NCI-H1092 (cell line): ENCODE measurements around the gene FBN2.
A peak's percentile ranks its signal among the peaks of the same experiment; 100 is the strongest.
"Not testable (repeated sequence)": the region's sequence is repeated elsewhere in the genome, so short reads cannot be mapped to it uniquely, and the experiment has no call there.

Source experiments
- DNase-seq: peaks from one replicate; lab custom pipeline; 2025; lab: John Stamatoyannopoulos, UW

FBN2 gene

GRCh38 chr5:128358826-128359225 is 179.2 kb downstream of the FBN2 start:
- no peak for DNase-seq

DNA sequence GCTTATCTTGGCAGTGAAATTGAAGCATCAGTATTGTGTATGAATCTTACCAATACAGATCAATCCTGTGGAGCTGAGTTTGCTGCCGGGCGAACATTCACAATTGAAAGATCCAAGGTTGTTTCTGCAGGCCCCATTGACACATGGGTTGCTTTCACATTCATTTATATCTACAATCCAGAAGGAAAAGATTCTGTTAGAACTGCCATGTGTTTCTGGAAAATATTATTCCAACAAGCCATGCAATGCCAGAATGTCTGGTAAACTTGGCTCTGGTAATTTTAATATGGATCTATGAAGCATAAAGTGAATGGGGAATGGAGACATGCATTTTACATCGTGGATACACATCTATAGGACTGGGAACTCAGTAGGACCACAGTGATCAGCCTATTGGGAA is 180.8 kb downstream of the FBN2 start:
- DNase-seq, result no peak

- DNase-seq, result no peak
Measured at GRCh38 chr5:128355961-128356360, 182.1 kb downstream of the FBN2 start.

DNA sequence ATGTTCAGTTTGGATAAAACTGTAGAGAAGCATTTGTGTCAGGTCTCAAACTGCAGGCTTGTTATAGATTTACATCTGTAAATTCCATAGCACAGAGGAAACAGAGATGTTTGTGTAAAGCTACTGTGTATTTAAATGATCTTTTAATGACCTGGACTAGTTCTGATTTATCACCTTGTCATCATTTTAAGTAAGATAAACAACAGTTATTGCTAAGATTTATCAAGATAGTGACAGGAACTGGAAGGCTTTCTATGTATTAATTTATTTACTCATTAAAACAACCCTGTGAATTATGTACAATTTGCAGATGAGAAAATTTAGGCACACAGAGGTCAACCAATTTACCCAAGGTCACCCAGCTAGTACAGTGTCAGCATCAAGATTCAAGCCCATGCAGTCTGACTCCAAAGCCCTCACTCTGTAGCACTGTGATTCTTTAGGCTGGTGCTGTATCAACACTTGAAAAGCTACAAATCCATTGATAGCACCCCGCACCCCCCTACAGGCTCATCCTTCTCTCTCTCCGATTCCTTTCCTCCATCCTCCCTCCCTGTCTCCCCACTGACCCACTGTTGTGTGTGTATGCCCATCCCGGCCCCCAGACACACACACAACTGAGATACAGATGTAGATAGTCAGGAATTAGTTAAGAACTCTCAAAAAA is 184.5 kb downstream of the FBN2 start:
- DNase-seq, result no peak

- no peak for DNase-seq
Measured at GRCh38 chr5:128350705-128351104, 187.3 kb downstream of the FBN2 start.

DNA sequence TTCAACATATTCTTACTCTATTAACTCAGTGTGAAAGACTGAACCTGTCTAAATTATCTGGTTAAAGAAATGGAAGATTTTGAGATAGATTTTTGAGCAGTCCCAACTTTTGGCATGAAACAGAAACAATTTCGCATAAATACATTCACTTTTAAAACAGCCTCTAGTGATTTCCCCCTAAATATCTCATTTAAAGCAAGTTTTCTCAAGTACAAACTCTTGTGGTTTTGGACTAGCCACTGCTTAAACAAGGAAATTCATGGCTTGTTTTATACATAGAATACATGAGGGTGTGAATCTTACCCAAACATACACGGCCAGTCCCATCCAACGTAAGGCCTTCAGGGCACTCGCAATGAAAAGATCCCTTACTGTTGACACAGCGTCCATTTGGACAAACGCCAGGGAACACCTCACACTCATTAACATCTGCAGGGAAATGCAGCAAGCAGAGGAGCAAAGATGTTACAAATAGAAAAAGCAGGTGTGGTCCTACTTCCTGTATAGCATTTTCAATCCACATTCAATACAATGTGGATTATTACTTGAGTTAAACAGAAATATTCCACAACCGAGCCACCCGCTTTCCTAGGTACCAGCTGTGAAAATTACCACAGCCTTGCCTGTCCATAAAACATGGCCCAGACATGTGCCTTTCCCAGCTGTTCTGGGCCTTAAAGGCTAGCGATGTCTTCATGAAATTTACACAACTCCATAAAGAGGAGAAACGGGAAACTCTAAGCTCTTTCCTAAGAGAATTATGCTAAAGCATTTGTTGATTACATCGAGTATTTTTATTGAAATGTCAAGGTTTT is 188.8 kb downstream of the FBN2 start:
- peak; percentile 61 for DNase-seq

DNA sequence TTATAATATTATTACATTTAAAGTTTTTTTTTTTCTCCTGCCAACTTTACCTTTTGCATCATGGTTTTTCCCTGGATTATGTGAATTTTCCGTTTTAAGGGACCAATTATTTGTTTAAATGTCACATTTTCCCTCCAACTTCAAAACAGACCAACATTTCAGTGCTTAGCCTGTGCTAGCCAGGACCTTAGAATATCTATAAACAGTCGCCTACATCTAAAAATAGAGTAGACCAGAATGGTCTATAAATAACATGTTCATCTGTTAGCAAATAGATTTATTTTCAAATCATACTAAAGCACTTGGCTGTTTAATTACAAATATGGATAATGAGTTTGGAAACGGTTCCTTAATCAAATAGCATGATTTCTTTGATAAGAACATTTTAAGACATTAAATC is 192.0 kb downstream of the FBN2 start:
- no peak for DNase-seq

DNA sequence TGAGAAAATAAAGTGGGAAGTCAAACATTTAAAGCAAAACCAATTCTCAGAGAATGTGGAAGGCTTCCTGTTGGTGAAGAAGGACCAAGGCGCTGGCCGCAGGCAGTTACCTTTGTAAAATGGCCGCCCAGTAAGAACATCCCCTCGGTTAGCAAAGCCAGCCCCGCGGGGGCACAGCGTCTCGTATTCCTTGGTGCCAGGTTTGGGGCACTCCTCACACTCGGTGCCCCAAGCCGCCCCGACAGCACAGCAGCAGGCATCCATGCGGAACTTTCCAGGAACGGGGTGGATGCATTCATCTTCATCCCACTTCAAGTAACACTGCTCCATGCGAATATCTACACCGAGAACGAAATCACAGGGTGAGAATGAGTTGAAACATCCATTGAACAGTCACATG is 192.8 kb downstream of the FBN2 start:
- no peak for DNase-seq

- DNase-seq, result no peak
Measured at GRCh38 chr5:128343168-128343567, 194.9 kb downstream of the FBN2 start.

DNA sequence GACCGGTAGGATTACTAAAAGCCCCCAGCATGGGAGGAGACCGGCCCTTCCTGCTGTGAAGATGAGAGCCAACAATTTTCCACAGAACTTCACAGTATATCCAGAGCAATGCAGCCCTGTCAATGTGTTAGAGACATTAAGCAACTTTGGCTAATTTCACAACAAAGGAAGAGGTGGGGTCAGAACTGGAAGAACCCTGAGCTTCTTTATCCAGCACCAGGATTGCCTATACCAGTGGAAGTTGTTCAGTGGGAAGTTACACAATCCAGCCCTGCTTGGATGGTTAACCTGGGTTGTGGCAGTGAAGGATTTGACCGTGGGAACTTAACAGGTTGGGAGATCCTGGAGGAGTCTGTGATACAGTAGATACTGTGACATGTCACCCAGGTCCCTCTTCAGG is 197.0 kb downstream of the FBN2 start:
- DNase-seq, result no peak

GRCh38 chr5:128340648-128341047 is 197.4 kb downstream of the FBN2 start:
- no peak for DNase-seq

DNA sequence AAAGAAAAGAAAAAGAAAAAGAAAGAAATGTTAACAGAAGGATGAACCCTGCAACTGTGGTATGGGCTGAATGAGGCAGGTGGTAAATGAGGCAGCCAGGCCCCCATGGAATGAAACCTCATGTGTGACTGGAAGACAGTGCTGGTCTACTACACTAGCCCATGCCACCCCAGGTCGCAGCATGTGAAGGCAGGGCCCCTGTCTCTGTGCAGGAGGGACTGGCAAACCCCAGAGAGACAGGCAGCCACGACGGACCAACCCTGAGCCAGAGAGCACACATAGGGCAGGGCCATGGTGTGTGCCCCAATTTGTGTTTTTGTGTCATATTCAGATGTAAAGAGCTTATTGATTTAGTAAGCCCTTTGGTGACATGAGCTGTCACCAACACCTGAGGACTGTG is 198.5 kb downstream of the FBN2 start:
- no peak for DNase-seq

- DNase-seq, result no peak
Measured at GRCh38 chr5:128338649-128339048, 199.4 kb downstream of the FBN2 start.

DNA sequence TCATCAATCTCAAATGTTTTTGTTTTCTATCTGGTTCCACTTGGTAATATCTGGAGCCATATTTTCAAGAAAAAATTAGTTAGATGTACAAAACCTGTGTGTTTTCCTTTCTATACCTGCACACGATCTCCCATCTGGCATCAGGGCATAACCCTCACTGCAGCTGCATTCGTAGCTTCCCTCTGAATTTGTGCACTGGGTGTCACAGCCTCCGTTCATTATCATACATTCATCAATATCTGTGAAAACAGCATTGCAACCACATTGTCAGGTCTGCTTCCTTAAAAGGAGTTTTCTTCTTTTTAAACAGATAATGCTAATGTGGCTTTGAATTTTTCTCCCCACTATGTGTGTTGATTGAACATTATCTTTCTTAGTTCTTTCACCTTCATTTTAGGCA is 202.7 kb downstream of the FBN2 start:
- DNase-seq, result no peak

GRCh38 chr5:128334010-128334716 is 203.9 kb downstream of the FBN2 start:
- no peak for DNase-seq

DNA sequence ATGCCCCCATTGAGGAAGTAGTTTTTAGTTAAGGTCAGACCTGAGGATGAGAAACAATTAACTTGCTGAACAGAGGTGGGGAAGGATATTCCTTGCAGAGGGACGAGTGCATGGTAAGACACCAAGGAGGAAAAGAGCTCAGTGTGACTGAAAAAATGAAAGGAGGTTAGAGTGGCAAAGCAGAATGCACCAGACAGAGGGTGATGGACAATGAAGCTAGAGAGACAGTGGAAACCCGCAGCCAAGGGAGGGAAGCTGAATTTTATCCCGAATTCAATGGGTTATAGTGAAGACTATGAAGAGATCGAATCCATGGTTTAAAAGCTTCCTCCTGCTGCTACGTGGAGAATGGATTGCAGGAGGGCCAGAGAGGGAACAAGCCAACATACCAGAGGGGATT is 206.8 kb downstream of the FBN2 start:
- no peak for DNase-seq

DNA sequence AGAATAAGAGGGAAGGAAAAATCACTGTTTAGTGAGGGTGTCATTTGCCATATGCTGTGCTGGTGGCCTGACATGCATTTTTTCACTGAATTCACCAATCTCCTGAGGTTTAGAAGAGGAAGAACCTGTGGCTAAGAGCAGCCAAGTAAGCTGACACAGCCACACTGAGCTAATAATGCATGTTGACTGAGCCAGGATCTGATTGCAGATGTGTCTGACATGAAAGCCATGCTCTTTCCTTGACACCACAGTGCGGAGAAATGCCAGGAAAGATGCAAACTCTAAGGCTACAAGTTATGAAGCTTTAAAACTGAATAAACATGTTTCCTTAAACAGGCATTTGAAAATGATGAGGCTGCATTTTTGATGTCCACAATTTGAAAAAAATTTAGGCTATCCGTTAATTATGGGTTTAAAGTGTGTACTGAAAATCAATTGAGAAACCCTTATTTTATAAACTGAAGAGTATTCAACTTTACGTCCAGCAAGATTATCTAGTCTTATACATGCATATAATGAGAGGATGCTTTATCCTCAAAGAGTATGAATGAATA is 208.6 kb downstream of the FBN2 start:
- no peak for DNase-seq

GRCh38 chr5:128328446-128328845 is 209.6 kb downstream of the FBN2 start:
- DNase-seq, result no peak

DNA sequence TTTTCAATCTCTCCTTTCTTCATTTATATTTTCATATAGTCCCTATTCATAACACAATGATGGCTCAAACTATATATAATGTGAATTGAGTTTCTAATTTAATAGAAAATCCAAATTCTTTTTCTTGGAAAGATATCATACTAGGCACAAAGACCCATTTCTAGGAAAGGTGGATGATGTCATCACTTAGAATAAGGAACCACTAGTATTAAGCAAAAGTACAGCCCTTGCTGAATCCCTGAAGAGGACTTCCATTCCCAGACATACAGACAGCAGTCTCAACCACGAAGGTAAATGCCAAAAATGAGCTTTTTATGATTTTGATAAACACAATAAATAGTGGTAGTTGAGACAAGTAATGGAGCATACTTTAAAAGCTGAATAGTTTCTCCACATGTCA is 210.0 kb downstream of the FBN2 start:
- no peak for DNase-seq

DNA sequence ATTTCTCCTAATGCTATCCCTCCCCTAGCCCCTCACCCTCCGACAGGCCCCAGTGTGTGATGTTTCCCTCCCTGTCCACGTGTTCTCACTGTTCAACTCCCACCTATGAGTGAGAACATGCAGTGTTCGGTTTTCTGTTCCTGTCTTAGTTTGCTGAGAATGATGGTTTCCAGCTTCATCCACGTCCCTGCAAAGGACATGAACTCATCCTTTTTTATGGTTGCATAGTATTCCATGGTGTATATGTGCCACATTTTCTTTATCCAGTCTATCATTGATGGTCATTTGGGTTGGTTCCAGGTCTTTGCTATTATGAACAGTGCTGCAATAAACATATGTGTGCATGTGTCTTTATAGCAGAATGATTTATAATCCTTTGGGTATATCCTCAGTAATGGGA is 216.6 kb downstream of the FBN2 start:
- not testable (repeated sequence) for DNase-seq

- DNase-seq, result no peak
Measured at GRCh38 chr5:128318691-128319090, 219.4 kb downstream of the FBN2 start.

- no peak for DNase-seq
Measured at GRCh38 chr5:128317481-128317880, 220.6 kb downstream of the FBN2 start.

- no peak for DNase-seq
Measured at GRCh38 chr5:128315671-128316070, 222.4 kb downstream of the FBN2 start.
